HUDEP-2 (cell line): Measurements from ENCODE around the gene KCNQ4.

Source experiments
- DNase-seq, 76 experiments: peaks; one replicate each; lab custom pipeline; 2025; ENCODE audit not compliant: unreplicated experiment in 76 of 76; lab: John Stamatoyannopoulos, UW

The KCNQ4 gene

GRCh38 chr1:40753142-40753882 lies 30.3 kb upstream of the KCNQ4 start:
- DNase-seq, result no peak

GRCh38 chr1:40754201-40754600 lies 29.4 kb upstream of the KCNQ4 start:
- DNase-seq, result no peak

GRCh38 chr1:40755067-40755466 lies 28.5 kb upstream of the KCNQ4 start:
- DNase-seq, result no peak

- no peak for DNase-seq
Measured at GRCh38 chr1:40756523-40756922, 27.1 kb upstream of the KCNQ4 start.

GRCh38 chr1:40757084-40757483 lies 26.5 kb upstream of the KCNQ4 start:
- DNase-seq, result no peak

GRCh38 chr1:40758004-40758403 lies 25.6 kb upstream of the KCNQ4 start:
- no peak for DNase-seq

- no peak for DNase-seq
Measured at GRCh38 chr1:40758578-40759343, 24.8 kb upstream of the KCNQ4 start.

GRCh38 chr1:40760984-40761383 lies 22.6 kb upstream of the KCNQ4 start:
- no peak for DNase-seq

GRCh38 chr1:40762144-40762923 lies 21.3 kb upstream of the KCNQ4 start:
- DNase-seq, result no peak

GRCh38 chr1:40763742-40764532 lies 19.6 kb upstream of the KCNQ4 start:
- DNase-seq, result no peak

- DNase-seq, result no peak
Measured at GRCh38 chr1:40764981-40765380, 18.6 kb upstream of the KCNQ4 start.

GRCh38 chr1:40766017-40766416 lies 17.6 kb upstream of the KCNQ4 start:
- DNase-seq, result no peak

- DNase-seq, result no peak
Measured at GRCh38 chr1:40766560-40766959, 17.0 kb upstream of the KCNQ4 start.

GRCh38 chr1:40768146-40768990 lies 15.2 kb upstream of the KCNQ4 start:
- no peak for DNase-seq

GRCh38 chr1:40769815-40770214 lies 13.8 kb upstream of the KCNQ4 start:
- peak in 7 of 76 experiments; percentile 3 to 33 (median 4) for DNase-seq

GRCh38 chr1:40770296-40771070 lies 13.1 kb upstream of the KCNQ4 start:
- DNase-seq, result no peak

GRCh38 chr1:40772146-40772955 lies 11.2 kb upstream of the KCNQ4 start:
- DNase-seq, result no peak

GRCh38 chr1:40773748-40774265 lies 9.8 kb upstream of the KCNQ4 start:
- DNase-seq, result no peak
